AG09309 (cell line): ENCODE measurements around the gene RARRES2.

Source experiments
- DNase-seq: peaks from one replicate; pipeline ENCODE4 v3.0.0-alpha.2; 2010; ENCODE audit warnings: low read depth
- H3K4me3 ChIP-seq: 2 replicates; pipeline ENCODE4 v1.5.1; 2011; ENCODE audit warnings: mild to moderate bottlenecking, low read depth, low read length, moderate library complexity; ENCODE audit not compliant: control insufficient read depth
- CTCF ChIP-seq: IDR thresholded peaks from 2 replicates; pipeline ENCODE4 v1.5.1; 2011; ENCODE audit warnings: mild to moderate bottlenecking, low read depth, low read length, inconsistent platforms; ENCODE audit not compliant: insufficient read depth, control insufficient read depth; ENCODE audit errors: missing control alignments

Gene RARRES2

DNA sequence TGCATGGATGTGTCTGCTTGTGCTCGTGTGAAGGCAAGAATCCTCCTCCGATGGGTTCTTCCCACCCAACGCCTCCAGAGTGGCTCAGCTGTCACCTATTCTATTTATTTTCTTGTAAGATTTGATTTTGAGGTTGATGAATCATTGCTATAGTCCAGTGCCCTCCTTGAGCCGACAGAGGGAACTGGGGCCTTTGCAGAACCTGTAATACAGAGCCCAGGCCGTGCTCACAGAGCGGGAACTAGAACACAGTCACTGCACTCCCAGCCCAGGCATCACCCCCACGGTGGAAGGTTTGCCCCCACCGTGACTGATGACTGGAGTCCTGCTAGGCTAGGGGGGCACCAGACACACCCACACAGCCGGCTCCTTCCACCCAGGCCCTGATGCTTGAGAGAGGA lies 2.0 kb downstream of the RARRES2 start:
- no peak for DNase-seq
- no peak overlapping the region for H3K4me3 ChIP-seq
- TF ChIP-seq CTCF = no peak

DNA sequence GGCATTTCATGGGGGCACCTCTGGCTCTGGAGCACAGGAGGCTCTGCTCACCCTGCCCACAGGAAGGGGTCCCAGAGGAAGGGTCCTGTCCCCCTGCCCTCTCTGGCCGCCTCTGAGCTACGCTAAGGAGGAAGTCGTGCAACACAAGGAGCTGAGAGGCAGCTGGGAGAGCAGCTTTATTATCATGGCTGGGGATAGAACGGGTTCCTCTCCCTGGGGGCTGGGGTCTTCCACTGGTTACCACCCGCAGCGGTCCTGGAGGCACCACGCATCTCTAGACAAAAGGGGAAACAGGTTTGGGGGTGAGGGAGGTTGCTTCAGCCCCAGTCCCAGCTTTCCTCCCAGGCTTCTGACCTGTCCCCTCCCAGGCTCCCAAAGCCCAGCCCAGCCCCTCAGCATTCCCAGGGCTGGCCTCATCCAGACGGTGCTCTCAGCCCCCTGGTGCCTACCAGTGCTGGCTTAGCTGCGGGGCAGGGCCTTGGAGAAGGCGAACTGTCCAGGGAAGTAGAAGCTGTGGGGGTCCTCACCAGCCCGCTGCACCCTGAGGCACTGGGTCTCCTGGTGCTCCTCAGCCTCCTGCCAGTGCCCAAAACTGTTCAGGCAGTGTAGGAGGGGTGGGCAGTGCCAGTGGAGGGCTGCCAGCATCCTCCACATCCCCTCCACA lies 3.1 kb downstream of the RARRES2 start:
- TF ChIP-seq CTCF = no peak
- DNase-seq = no peak
- no peak overlapping the region for H3K4me3 ChIP-seq

GRCh38 chr7:150337659-150338081 lies 3.8 kb downstream of the RARRES2 start:
- no peak overlapping the region for H3K4me3 ChIP-seq
- no peak for TF ChIP-seq CTCF
- DNase-seq = no peak

GRCh38 chr7:150337179-150337578 lies 4.2 kb downstream of the RARRES2 start:
- no peak overlapping the region for H3K4me3 ChIP-seq
- TF ChIP-seq CTCF = no peak
- DNase-seq = no peak

DNA sequence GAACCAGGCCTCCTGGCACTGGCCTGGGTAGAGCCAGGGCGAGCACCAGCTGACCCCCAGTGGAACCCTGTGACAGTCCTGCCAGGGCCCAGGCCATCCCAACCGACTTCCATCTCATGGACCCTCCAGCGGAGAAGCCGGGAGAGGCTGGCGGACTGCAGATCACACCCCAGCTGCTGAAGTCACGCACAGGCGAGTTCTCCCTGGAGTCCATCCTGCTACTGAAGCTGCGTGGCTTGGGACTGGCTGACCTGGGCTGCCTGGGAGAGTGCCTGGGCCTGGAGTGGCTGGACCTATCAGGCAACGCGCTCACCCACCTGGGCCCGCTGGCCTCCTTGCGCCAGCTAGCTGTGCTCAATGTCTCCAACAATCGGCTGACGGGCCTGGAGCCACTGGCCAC lies 4.7 kb downstream of the RARRES2 start:
- no peak overlapping the region for H3K4me3 ChIP-seq
- TF ChIP-seq CTCF = no peak
- no peak for DNase-seq

GRCh38 chr7:150335774-150336112 lies 5.7 kb downstream of the RARRES2 start:
- TF ChIP-seq CTCF = no peak
- DNase-seq = no peak
- H3K4me3 ChIP-seq = no peak overlapping the region
